Aortic smooth muscle cell (primary cell): ENCODE results near the gene PHTF2. TPM values are rescaled to one million over a fixed set of nuclear protein-coding genes. Genes with fewer than 3 reads are reported as not detected.

ENCODE experiments used
- total RNA-seq: library from RNA; depleted of rRNA; stranded (reverse); fragments of >200 nt; gene quantifications from 2 replicates; pipeline ENCODE4 v1.2.3, GENCODE V29; 2014

Gene PHTF2
- total RNA-seq: 25.0 and 49.0 TPM in 2 replicates

DNA sequence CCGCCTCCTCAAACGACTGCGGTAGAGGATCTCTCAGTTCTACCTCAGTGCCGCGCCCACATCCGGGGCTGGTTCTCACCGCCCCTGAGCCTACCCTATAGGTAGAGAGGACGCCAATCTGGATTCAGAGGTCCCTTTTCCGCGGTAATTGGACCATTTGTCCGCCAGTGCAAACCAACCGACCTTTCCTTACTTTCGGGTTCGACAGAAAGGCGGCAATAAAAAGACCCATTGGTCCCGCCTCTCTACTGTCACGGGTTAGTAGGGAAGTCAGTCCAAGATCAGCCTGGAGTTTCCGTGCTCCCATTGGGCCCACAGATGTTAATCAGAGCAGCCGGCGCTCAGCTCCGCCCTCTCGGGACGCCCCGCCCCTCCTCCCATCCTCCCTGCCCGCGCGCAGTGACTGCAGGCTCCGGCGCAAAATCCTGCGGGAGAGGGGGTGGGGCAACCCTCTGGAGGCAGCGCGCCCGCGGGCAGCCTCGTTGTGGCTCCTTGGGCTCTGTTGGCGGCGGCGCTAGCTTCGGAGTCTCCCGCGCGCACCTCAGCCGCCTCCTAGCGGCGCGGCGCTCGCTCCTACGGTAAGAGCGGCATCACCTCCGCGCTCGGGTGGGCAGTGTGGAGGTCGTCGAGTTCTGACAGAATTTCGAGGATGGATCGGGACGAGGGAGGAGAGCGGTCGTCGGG is at the start of gene PHTF2, which contains the start of gene TMEM60:
Gene PHTF2 (plus strand): TSS at position 380 of the 684 bp plus-strand sequence.
Gene TMEM60 (minus strand): TSS at position 41 of the 684 bp plus-strand sequence. CDS start 4,061 bp downstream, outside the sequence.

Other genes starting within 250 kb of the PHTF2 start
- 18.2 and 23.4 TPM in 2 replicates for gene RSBN1L, start 102.3 kb upstream of the PHTF2 start, total RNA-seq
- gene TMEM60, start 339 bp upstream of the PHTF2 start, total RNA-seq: 17.0 and 21.9 TPM in 2 replicates